ENCODE measurements around the gene MRPS22. TPM values are rescaled to one million over a fixed set of nuclear protein-coding genes. Genes with fewer than 3 reads are reported as not detected.

MRPS22 gene
- 47.0 TPM for polyA plus RNA-seq (2013, experiment 1 of 2)
- 48.0 TPM for polyA plus RNA-seq (2013, experiment 2 of 2)

DNA sequence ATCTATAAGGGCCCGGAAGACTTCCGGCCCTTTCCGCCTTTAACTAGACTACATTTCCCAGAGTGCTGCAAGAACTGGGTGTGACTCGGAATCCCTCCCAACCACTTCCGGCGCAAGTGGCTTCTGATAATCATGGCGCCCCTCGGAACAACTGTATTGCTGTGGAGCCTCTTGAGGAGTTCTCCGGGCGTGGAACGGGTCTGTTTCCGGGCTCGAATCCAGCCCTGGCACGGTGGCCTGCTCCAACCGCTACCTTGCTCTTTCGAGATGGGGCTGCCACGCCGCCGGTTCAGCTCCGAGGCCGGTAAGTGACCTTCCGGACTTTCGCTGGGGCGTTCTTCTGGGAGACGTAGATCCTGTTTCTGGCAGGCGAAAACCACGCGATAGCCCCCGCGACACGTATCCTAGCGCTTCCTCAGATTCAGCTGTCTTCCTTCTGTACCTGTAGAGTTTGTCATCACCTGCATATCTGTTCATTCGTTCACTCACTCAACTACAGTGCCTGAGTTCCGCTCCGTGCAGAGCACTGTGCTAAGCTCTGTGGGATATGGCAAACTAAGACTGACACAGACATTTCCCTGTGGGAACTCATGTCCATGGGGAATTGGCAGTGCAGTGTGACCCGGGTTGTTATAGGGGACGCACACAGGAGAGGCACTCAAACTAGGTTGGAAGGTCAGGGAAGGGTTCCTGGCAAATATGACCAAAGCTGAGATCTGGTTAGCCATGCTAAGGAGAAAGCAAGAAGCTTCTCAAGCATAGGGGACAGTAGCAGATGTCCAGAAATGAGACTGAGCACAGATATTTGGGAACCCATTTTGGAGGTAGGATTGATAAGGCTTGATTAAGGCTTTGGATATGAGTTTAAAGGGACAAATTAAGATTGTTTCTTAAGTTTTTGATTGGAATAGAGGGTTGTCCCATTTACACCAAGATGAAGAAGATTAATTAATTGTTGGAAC is at the start of gene MRPS22:
Gene MRPS22 (plus strand): TSS at position 126 of the 962 bp plus-strand sequence. CDS start 7 bp downstream, at position 133.
- Histone ChIP-seq H3K4me1 (ENCODE audit: control insufficient read depth, insufficient read depth, low read depth, low read length) (peaks cover 2% of the 10 kb centered on the region), H3K27me3 (ENCODE audit: control insufficient read depth in 1 of 2, insufficient read depth in 1 of 2, low read length in 2 of 2) (peaks cover 0 to 25% of the 10 kb centered on the region in 2 experiments), H3K4me2 (ENCODE audit: low read length, poor library complexity, severe bottlenecking) (peak within 1 kb of the TSS; percentile 74), H3K9me3 (ENCODE audit: control insufficient read depth, low read length) (no peaks in the 10 kb centered on the region), H3K14ac (ENCODE audit: low read length in 2 of 2) (peak within 1 kb of the TSS in 1 of 2 experiments; percentile 80), H2BK120ac (ENCODE audit: low read depth, low read length) (peak within 1 kb of the TSS; percentile 11), H3K23ac (ENCODE audit: low read length in 2 of 2) (no peak within 1 kb of the TSS), H4K8ac (ENCODE audit: low read length) (peak within 1 kb of the TSS; percentile 98), H2AFZ (ENCODE audit: low read depth, low read length) (peak within 1 kb of the TSS; percentile 74), H3K36me3 (ENCODE audit: control insufficient read depth in 1 of 2, insufficient read depth in 2 of 2, low read depth in 1 of 2, low read length in 2 of 2) (peaks cover 3 to 29% of the 10 kb centered on the region in 2 experiments), H2BK12ac (ENCODE audit: low read length in 2 of 2) (no peak within 1 kb of the TSS), H3K4me3 (ENCODE audit: insufficient read depth in 1 of 2, low read depth in 1 of 2, low read length in 2 of 2) (peak within 1 kb of the TSS; percentile 96 to 99), H2BK5ac (ENCODE audit: low read depth, low read length, poor library complexity, severe bottlenecking) (peak within 1 kb of the TSS; percentile 66), H3K9ac (ENCODE audit: low read length) (peak within 1 kb of the TSS; percentile 91), H3K4ac (ENCODE audit: low read depth in 1 of 2, low read length in 2 of 2) (peak within 1 kb of the TSS; percentile 79 to 94), H3K79me1 (replicated peaks; ENCODE audit: low read length, poor library complexity, severe bottlenecking) (peaks cover 8% of the 10 kb centered on the region), H3K18ac (ENCODE audit: low read depth in 1 of 2, low read length in 2 of 2) (peak within 1 kb of the TSS; percentile 87 to 93), H2AK5ac (ENCODE audit: low read length, severe bottlenecking) (no peak within 1 kb of the TSS), H4K91ac (ENCODE audit: low read length) (peak within 1 kb of the TSS; percentile 94), H2BK15ac (ENCODE audit: low read depth, poor library complexity, severe bottlenecking) (peak within 1 kb of the TSS; percentile 93), H3K27ac (ENCODE audit: low read length, poor library complexity, severe bottlenecking) (peak within 1 kb of the TSS; percentile 93)
- WGBS = under 1% methylated on average over 37 of the region's 37 CpGs
- DNase-seq = peak; percentile 93

DNA sequence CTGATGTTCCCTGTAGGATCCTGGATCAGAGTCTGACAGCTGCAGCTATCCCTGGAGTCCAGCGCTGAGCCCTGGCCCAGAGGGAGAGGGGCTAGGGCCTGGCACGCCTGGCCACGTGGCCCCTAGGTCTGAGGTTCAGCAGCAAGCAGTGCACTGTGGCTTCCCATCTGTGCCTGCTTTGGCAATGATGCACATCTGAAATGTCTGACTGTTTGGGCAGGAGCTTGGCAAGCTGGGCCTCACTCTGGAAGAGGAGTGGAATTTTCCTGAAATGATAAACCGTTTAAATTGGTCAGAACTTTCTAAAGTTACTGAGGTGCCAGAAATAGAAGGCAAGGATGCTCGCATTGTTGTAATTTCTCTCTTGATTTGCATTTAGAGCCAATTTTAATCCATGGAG is 48.8 kb upstream of the MRPS22 start:
- peak overlapping the region; percentile 8 for H2AFZ ChIP-seq (ENCODE audit: low read depth, low read length)
- H2BK120ac ChIP-seq (ENCODE audit: low read depth, low read length) = no peak overlapping the region
- H3K9me3 ChIP-seq (ENCODE audit: control insufficient read depth, low read length) = no peaks in the 10 kb centered on the region
- H3K27ac ChIP-seq (ENCODE audit: low read length, poor library complexity, severe bottlenecking) = peak overlapping the region; percentile 60
- H2BK5ac ChIP-seq (ENCODE audit: low read depth, low read length, poor library complexity, severe bottlenecking) = no peak overlapping the region
- H3K27me3 ChIP-seq (ENCODE audit: control insufficient read depth in 1 of 2, insufficient read depth in 1 of 2, low read length in 2 of 2) = no peaks in the 10 kb centered on the region
- 85% methylated on average over 5 of the region's 5 CpGs for WGBS
- no peak overlapping the region for H3K9ac ChIP-seq (ENCODE audit: low read length)
- no peaks in the 10 kb centered on the region for H3K79me1 ChIP-seq (replicated peaks; ENCODE audit: low read length, poor library complexity, severe bottlenecking)
- no peak overlapping the region for H3K4me3 ChIP-seq (ENCODE audit: insufficient read depth in 1 of 2, low read depth in 1 of 2, low read length in 2 of 2)
- H3K23ac ChIP-seq (ENCODE audit: low read length in 2 of 2) = no peak overlapping the region
- H3K18ac ChIP-seq (ENCODE audit: low read depth in 1 of 2, low read length in 2 of 2) = peak overlapping the region in 1 of 2 experiments; percentile 62
- no peaks in the 10 kb centered on the region for H3K36me3 ChIP-seq (ENCODE audit: control insufficient read depth in 1 of 2, insufficient read depth in 2 of 2, low read depth in 1 of 2, low read length in 2 of 2)
- peak overlapping the region in 1 of 2 experiments; percentile 51 for H2BK12ac ChIP-seq (ENCODE audit: low read length in 2 of 2)
- DNase-seq = no peak
- no peak overlapping the region for H3K4ac ChIP-seq (ENCODE audit: low read depth in 1 of 2, low read length in 2 of 2)
- H4K8ac ChIP-seq (ENCODE audit: low read length) = no peak overlapping the region
- H3K4me2 ChIP-seq (ENCODE audit: low read length, poor library complexity, severe bottlenecking) = no peak overlapping the region
- peaks cover 30% of the 10 kb centered on the region for H3K4me1 ChIP-seq (ENCODE audit: control insufficient read depth, insufficient read depth, low read depth, low read length)
- H2BK15ac ChIP-seq (ENCODE audit: low read depth, poor library complexity, severe bottlenecking) = no peak overlapping the region
- H2AK5ac ChIP-seq (ENCODE audit: low read length, severe bottlenecking) = peak overlapping the region; percentile 21
- no peak overlapping the region for H3K14ac ChIP-seq (ENCODE audit: low read length in 2 of 2)
- H4K91ac ChIP-seq (ENCODE audit: low read length) = peak overlapping the region; percentile 23

DNA sequence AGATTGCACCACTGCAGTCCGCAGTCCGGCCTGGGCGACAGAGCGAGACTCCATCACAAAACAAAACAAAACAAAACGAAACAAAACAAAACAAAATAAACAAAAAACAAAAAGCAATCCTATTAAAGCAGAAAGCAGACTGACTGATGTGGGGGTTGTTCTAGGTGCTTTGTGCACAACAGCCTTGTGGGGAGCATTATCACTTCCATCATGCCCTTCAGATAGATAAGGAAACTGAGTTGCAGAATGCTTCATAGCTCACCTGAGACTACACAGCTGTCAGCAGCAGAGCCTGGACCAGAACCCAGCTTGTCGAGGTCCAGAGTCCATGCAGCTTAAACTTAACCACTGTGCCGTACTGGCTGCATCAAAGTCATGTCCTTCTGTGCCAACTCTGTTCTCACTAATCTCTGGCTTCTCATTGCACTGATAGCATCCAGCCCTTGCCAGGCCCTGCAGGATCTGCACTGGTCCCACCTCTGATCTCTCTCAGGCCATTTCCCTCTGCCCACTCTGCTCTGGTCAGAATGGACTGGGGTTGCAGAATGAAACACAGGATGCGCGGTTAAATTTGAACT is 47.6 kb upstream of the MRPS22 start:
- H3K4me1 ChIP-seq (ENCODE audit: control insufficient read depth, insufficient read depth, low read depth, low read length) = peaks cover 33% of the 10 kb centered on the region
- H3K27me3 ChIP-seq (ENCODE audit: control insufficient read depth in 1 of 2, insufficient read depth in 1 of 2, low read length in 2 of 2) = no peaks in the 10 kb centered on the region
- no peak overlapping the region for H4K8ac ChIP-seq (ENCODE audit: low read length)
- H3K4me2 ChIP-seq (ENCODE audit: low read length, poor library complexity, severe bottlenecking) = no peak overlapping the region
- H2BK15ac ChIP-seq (ENCODE audit: low read depth, poor library complexity, severe bottlenecking) = no peak overlapping the region
- no peak overlapping the region for H3K23ac ChIP-seq (ENCODE audit: low read length in 2 of 2)
- no peak overlapping the region for H3K14ac ChIP-seq (ENCODE audit: low read length in 2 of 2)
- H4K91ac ChIP-seq (ENCODE audit: low read length) = peak overlapping the region; percentile 15
- DNase-seq = no peak
- H2BK120ac ChIP-seq (ENCODE audit: low read depth, low read length) = no peak overlapping the region
- H3K18ac ChIP-seq (ENCODE audit: low read depth in 1 of 2, low read length in 2 of 2) = no peak overlapping the region
- no peak overlapping the region for H3K4me3 ChIP-seq (ENCODE audit: insufficient read depth in 1 of 2, low read depth in 1 of 2, low read length in 2 of 2)
- no peaks in the 10 kb centered on the region for H3K36me3 ChIP-seq (ENCODE audit: control insufficient read depth in 1 of 2, insufficient read depth in 2 of 2, low read depth in 1 of 2, low read length in 2 of 2)
- H3K9ac ChIP-seq (ENCODE audit: low read length) = no peak overlapping the region
- WGBS = 55% methylated on average over 2 of the region's 9 CpGs
- no peak overlapping the region for H3K4ac ChIP-seq (ENCODE audit: low read depth in 1 of 2, low read length in 2 of 2)
- no peak overlapping the region for H2AK5ac ChIP-seq (ENCODE audit: low read length, severe bottlenecking)
- H3K9me3 ChIP-seq (ENCODE audit: control insufficient read depth, low read length) = no peaks in the 10 kb centered on the region
- no peak overlapping the region for H2AFZ ChIP-seq (ENCODE audit: low read depth, low read length)
- no peak overlapping the region for H2BK12ac ChIP-seq (ENCODE audit: low read length in 2 of 2)
- no peak overlapping the region for H3K27ac ChIP-seq (ENCODE audit: low read length, poor library complexity, severe bottlenecking)
- H2BK5ac ChIP-seq (ENCODE audit: low read depth, low read length, poor library complexity, severe bottlenecking) = no peak overlapping the region
- no peaks in the 10 kb centered on the region for H3K79me1 ChIP-seq (replicated peaks; ENCODE audit: low read length, poor library complexity, severe bottlenecking)

Data from mesenchymal stem cell (in vitro differentiated cells and primary cell).